HG02798 (cell line): ENCODE measurements around the gene KCNAB1.
"Not testable (repeated sequence)": the region's sequence is repeated elsewhere in the genome, so short reads cannot be mapped to it uniquely, and the experiment has no call there.

Experiments
- ATAC-seq: cut with Tn5 transposase; IDR thresholded peaks from one replicate; pipeline ENCODE4 v1.9.1; 2021; ENCODE audit warnings: mild to moderate bottlenecking; ENCODE audit not compliant: unreplicated experiment, poor library complexity

Gene KCNAB1

GRCh38 chr3:156135921-156136638 is 15.7 kb downstream of the KCNAB1 start:
- ATAC-seq: no peak

DNA sequence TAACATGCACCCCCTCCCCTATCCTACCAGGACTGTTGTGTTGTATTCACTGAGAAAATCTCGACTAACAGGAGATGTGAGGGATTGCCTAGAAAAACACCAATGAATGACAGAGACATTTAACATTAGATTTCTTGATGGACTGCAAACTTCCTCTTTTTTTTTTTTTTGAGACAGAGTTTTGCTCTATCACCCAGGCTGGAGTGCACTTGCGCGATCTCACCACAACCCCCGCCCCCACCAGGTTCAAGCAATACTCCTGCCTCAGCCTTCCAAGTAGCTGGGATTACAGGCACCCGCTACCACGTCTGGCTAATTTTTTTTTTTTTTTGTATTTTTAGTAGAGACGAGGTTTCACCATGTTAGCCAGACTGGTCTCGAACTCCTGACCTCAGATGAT is 17.0 kb downstream of the KCNAB1 start:
- ATAC-seq: not testable (repeated sequence)

- ATAC-seq: no peak
Measured at GRCh38 chr3:156140001-156140595, 19.7 kb downstream of the KCNAB1 start.

DNA sequence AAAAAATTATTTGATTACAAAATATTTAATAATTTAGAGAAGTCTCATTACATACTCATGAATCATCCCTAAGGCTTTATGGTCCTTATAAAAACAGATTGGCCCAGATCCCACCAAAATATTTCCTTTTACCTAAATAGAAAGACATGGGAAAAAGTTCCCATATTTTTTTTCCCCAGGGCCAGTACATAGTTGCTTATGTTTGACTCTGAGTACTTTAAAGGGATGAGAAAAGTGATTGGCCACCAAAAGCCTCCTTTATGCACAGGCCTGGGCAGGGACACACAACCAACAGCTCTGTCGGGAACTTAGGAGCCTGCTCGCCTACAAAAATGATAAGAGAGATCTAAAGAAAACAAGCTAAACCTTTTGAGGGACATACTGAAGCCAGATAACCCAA is 22.3 kb downstream of the KCNAB1 start:
- no peak for ATAC-seq

DNA sequence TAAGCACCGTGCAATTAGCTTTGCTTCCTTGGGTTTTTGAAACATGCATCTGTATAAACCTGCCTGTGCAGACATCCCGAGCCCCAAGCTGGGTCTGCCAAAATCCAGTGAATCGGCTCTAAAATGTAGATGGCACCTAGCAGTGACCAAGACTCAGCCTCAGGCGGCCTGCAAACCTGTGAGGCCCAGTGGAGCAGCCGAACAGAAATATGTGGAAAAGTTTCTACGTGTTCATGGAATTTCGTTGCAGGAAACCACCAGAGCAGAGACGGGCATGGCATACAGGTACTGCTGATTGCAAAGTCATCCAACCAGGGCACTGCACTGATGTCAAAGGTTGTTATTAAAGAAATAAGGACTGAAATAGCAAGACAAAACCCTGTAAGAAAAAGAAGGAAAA is 22.8 kb downstream of the KCNAB1 start:
- ATAC-seq: no peak

GRCh38 chr3:156144060-156144459 is 23.7 kb downstream of the KCNAB1 start:
- no peak for ATAC-seq

- ATAC-seq: no peak
Measured at GRCh38 chr3:156145866-156146265, 25.5 kb downstream of the KCNAB1 start.

DNA sequence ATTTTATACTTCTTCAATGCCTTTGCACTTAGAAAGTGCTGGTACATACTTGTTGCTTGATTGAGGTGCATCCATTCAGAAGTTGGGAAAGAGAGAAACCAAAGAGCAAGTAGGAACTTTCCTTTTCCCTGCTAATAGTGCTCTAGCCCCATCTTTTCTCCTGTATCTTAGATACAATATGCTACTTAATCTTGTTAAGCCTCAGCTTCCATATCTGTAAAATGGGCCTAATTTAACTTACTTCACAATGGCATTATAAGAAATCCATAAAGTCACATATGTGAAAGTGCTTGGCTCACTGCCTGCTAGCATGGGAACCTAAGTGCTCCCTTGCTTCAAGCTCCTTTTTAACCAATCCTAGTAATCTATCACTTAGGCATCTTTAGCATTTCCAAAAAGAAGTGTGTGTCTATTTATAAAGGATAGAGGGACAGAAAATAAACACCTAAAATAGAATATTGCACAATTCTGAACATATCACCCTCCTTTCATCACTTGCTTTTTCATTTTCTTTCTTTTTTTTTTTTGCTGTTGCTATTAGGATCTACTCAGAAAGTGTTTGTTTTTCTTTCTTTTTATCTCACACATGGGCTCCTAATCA is 28.1 kb downstream of the KCNAB1 start:
- no peak for ATAC-seq

- no peak for ATAC-seq
Measured at GRCh38 chr3:156148946-156149381, 28.6 kb downstream of the KCNAB1 start.

- peak; percentile 48 for ATAC-seq
Measured at GRCh38 chr3:156149876-156150275, 29.5 kb downstream of the KCNAB1 start.

DNA sequence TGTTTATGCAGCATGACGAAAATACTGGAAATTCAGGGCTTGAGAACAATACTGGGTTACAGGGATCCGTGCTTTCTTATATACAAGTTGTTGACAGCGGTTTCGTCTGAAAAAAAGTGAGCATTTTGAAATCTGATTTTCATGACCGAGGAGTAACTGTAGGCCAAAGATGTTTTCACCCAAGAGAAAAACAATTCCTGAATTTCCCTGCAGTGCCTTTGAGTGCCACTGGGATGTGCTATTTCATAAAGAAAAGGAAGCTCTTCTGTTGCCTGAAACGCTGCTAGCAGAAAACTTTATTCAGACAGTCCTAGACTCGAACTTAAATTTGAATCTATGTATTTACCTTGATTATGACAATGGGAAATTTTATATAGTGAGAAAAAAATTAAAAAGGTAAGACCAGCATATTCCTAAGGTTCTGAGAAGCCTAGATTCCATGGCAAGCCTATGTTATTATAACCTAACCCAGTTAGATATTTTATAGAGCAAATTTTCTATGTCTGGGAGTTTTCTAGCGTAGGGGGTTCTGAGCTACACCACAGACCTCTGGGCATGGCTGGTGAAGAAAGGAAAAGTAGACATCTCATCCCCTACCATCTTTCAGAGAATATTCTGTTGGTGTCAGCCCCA is 30.2 kb downstream of the KCNAB1 start:
- ATAC-seq: peak; percentile 59

DNA sequence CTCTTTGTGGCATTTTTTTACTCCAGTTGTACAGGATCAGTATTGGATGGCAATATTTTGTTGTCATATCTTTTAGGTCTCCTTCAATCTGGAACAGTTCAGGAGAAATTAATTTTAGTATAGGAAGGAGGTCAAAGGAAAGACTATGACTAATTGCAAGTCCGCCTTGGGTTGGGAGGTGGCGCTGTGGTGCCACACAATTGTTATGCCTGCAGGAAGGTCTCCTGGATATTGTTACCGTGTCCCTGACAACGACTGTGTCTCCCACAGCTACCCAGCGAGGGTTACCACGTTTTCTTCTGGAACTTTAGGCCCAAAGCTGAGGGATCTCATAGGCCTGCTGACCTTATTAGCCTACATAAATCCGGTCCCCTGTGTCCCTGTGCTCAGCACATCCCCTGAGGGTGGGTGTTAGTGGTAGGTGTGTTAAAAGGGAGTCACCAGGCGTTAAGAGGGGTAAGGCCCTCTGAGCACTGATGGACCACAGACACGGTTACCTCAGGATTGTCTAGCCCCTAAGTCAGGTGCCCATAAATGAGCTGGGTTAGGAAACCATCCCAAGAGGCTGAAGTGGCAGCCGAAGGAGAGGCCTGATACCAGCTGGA is 31.5 kb downstream of the KCNAB1 start:
- ATAC-seq: peak; percentile 58

DNA sequence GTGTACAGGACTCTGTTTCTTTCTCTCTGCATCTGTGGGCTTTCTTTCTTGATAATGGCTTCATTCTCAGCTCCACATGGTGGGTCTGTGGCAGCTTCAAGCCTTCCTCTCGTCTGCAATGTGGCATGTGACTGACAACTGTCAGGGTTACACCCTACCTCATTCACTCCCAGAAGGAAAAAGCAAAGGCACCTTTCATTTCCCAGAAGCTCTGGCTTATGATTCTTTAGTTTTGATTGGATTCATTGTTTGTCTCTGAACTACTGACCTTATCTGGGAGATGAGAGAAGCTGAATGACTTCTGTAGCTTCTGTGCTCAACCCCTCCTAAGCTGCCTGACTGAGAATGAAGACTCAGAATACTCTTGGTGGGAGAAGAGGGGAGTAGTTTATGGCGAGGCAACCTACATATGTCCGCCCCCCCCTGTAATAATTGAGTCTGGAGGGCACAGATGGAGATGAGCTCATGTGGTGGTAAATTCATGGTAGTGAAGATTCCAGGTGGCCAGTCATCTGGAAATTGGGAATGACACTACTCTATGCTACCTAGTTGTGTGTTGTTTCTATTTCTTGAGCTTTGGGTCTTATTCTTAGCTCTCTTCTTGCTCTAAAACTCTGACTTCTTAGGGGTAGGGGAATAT is 38.4 kb downstream of the KCNAB1 start:
- ATAC-seq: no peak

DNA sequence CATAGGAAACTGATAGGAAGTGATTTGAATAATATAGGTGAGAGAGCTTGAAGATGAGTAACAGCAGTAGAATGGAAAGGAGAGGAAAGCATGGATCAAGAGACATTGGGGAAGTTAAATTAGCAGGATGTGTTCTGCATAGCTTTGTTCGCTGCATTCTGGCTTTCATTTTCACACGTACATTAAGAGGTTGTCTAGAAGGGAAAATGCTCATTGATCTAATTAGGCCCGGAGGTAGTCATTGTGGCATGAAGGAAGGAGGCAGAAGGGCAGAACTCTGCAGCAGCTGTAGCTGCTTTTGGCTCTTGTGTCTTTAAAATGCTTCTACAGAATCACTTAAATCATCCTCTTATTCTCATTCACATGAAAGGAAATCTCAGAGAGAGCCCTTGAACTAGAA is 40.3 kb downstream of the KCNAB1 start:
- peak; percentile 82 for ATAC-seq

DNA sequence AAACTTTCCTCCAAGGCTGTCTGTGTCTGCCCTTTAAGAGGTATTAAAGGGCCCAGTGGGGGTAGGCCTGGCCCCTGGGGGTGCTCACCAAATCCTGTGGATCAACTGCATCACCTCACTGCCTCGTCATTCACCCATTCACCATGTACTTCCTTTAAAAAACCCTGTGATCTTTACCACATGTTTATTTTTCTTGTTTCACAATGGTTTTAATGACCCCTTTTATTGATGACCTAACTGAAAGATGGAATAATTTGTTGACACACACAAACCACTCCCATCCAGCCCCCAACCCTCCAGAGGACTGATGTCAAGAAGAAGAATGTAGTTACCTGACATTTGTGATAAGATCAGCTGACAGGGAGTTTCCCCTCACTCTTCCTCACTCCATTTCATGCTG is 40.8 kb downstream of the KCNAB1 start:
- peak; percentile 31 for ATAC-seq

GRCh38 chr3:156163848-156164247 is 43.5 kb downstream of the KCNAB1 start:
- no peak for ATAC-seq

DNA sequence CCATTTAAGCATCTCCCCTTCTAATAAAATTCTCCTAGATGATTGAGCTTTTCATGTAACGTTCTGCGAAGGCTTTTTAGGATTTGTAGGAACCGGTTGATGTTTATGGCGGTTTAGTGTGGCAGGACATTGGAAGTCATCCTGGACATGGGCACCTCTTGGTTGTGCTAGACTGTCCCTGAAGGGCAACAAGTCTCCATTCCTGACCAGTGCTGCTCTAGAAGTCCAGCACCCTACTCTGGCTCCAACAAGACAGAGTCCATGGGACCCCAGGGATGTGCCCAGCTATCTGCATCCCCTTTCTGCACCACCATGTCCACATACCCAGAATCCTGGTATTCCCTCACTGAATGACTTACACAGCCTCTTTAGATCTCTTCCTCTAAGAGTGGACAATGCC is 46.4 kb downstream of the KCNAB1 start:
- no peak for ATAC-seq

DNA sequence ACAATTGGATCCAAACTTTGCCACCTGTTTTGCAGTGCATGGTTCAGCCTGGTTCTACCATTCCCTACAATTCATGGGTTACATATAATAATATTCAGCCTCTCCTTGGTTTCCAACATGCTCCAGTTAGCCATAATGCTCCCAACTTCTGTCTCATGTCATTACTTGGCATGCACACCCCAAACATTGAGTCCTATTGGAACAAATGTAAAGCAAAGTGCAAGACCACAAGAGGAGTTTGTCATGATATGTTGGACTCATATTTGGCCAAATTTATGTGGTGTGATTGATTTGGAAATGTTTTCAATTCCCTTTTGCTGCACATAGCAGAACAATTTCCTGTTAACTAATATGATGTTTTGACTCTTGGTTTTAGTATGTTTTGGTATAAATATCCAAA is 50.2 kb downstream of the KCNAB1 start:
- no peak for ATAC-seq

GRCh38 chr3:156171281-156172267 is 51.2 kb downstream of the KCNAB1 start:
- ATAC-seq: no peak
